ENCODE data around the gene CYYR1. TPM values are rescaled to one million over a fixed set of nuclear protein-coding genes. Genes with fewer than 3 reads are reported as not detected.

The CYYR1 gene
- total RNA-seq, 1 donor from 2014 or later: 21.6 TPM

GRCh38 chr21:26597031-26597430 lies 23.9 kb upstream of the CYYR1 start:
- Mint-ChIP-seq H3K4me3 (no peak overlapping the region), H3K27ac (no peak overlapping the region), H3K36me3 (no peaks in the 10 kb centered on the region), H3K27me3 (peaks cover under 1% of the 10 kb centered on the region), H3K9me3 (no peaks in the 10 kb centered on the region), H3K4me1 (ENCODE audit: unreplicated experiment) (no peaks in the 10 kb centered on the region)
- TF ChIP-seq CTCF (conservative IDR thresholded peaks at IDR 0.05): no peak
- DNase-seq (ENCODE audit: extremely low spot score, unreplicated experiment): no peak

GRCh38 chr21:26595971-26596370 lies 22.9 kb upstream of the CYYR1 start:
- no peak overlapping the region for H3K4me3 Mint-ChIP-seq
- H3K27me3 Mint-ChIP-seq: peaks cover 6% of the 10 kb centered on the region
- no peak for DNase-seq (ENCODE audit: extremely low spot score, unreplicated experiment)
- no peaks in the 10 kb centered on the region for H3K9me3 Mint-ChIP-seq
- H3K4me1 Mint-ChIP-seq (ENCODE audit: unreplicated experiment): no peaks in the 10 kb centered on the region
- no peaks in the 10 kb centered on the region for H3K36me3 Mint-ChIP-seq
- H3K27ac Mint-ChIP-seq: no peak overlapping the region
- no peak for TF ChIP-seq CTCF (conservative IDR thresholded peaks at IDR 0.05)

GRCh38 chr21:26593800-26594199 lies 20.7 kb upstream of the CYYR1 start:
- no peaks in the 10 kb centered on the region for H3K9me3 Mint-ChIP-seq
- H3K27me3 Mint-ChIP-seq: peaks cover 6% of the 10 kb centered on the region
- TF ChIP-seq CTCF (conservative IDR thresholded peaks at IDR 0.05): no peak
- no peak overlapping the region for H3K27ac Mint-ChIP-seq
- H3K4me3 Mint-ChIP-seq: no peak overlapping the region
- H3K4me1 Mint-ChIP-seq (ENCODE audit: unreplicated experiment): no peaks in the 10 kb centered on the region
- DNase-seq (ENCODE audit: extremely low spot score, unreplicated experiment): no peak
- H3K36me3 Mint-ChIP-seq: no peaks in the 10 kb centered on the region

- no peaks in the 10 kb centered on the region for H3K36me3 Mint-ChIP-seq
- no peak for TF ChIP-seq CTCF (conservative IDR thresholded peaks at IDR 0.05)
- no peak overlapping the region for H3K4me3 Mint-ChIP-seq
- no peak for DNase-seq (ENCODE audit: extremely low spot score, unreplicated experiment)
- peaks cover 6% of the 10 kb centered on the region for H3K27me3 Mint-ChIP-seq
- no peak overlapping the region for H3K27ac Mint-ChIP-seq
- H3K4me1 Mint-ChIP-seq (ENCODE audit: unreplicated experiment): no peaks in the 10 kb centered on the region
- H3K9me3 Mint-ChIP-seq: no peaks in the 10 kb centered on the region
Observed at GRCh38 chr21:26591543-26591942, 18.5 kb upstream of the CYYR1 start.

GRCh38 chr21:26588446-26588845 lies 15.4 kb upstream of the CYYR1 start:
- no peak overlapping the region for H3K27ac Mint-ChIP-seq
- no peaks in the 10 kb centered on the region for H3K36me3 Mint-ChIP-seq
- H3K27me3 Mint-ChIP-seq: peaks cover 6% of the 10 kb centered on the region
- no peak for DNase-seq (ENCODE audit: extremely low spot score, unreplicated experiment)
- no peaks in the 10 kb centered on the region for H3K4me1 Mint-ChIP-seq (ENCODE audit: unreplicated experiment)
- H3K4me3 Mint-ChIP-seq: no peak overlapping the region
- no peaks in the 10 kb centered on the region for H3K9me3 Mint-ChIP-seq
- TF ChIP-seq CTCF (conservative IDR thresholded peaks at IDR 0.05): no peak

GRCh38 chr21:26587736-26588201 lies 14.7 kb upstream of the CYYR1 start:
- Mint-ChIP-seq H3K27me3 (peaks cover 6% of the 10 kb centered on the region), H3K4me1 (ENCODE audit: unreplicated experiment) (no peaks in the 10 kb centered on the region), H3K36me3 (no peaks in the 10 kb centered on the region), H3K9me3 (no peaks in the 10 kb centered on the region), H3K27ac (no peak overlapping the region), H3K4me3 (no peak overlapping the region)
- no peak for DNase-seq (ENCODE audit: extremely low spot score, unreplicated experiment)
- TF ChIP-seq CTCF (conservative IDR thresholded peaks at IDR 0.05): no peak
